Measurements from ENCODE around the gene CCDC34. TPM values are rescaled to one million over a fixed set of nuclear protein-coding genes. Genes with fewer than 3 reads are reported as not detected.

CCDC34 gene
- total RNA-seq, 6 donors from 2014 or later = 1.00 to 6.4 (median 1.6) TPM; not detected in 1

DNA sequence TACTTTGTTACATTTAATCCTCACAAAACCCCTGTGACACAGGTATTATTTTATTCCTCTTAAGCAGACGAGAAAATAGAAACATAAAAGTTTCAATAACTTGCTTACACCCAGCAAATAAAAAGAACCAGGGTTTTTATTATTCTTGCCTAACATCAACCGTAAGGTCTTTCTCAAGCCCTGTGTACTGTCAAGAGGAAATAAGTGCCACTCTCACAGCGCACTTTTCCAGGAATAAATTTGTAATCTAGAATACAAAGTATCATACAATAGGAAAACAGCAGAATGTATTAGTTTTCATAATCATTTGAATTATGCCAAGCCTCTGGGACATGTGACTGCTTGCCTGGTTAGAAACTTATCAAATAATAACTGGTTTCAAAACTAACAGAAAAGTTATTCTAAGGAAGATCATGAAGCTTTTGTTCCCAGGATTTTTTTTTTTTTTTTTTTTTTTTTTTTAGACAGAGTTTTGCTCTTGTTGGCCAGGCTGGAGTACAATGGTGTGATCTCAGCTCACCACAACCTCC lies 7.4 kb downstream of the CCDC34 start:
- Histone ChIP-seq H3K27ac (no peak overlapping the region), H3K4me1 (no peaks in the 10 kb centered on the region), H3K36me3 (no peaks in the 10 kb centered on the region), H3K4me3 (no peak overlapping the region), H3K27me3 (no peaks in the 10 kb centered on the region), H3K9me3 (no peaks in the 10 kb centered on the region)
- TF ChIP-seq EP300 (IDR thresholded peaks at IDR 0.05) (no peak), POLR2A (IDR thresholded peaks at IDR 0.05) (no peak)
- WGBS, 2 donors = 46 to 47% methylated on average over 3 of the region's 3 CpGs
- DNase-seq (no peak), ATAC-seq (ENCODE audit: low FRiP score in 2 of 2) (no peak)

GRCh38 chr11:27354359-27354965 lies 8.6 kb downstream of the CCDC34 start:
- no peaks in the 10 kb centered on the region for H3K4me1 ChIP-seq
- no peak overlapping the region for H3K4me3 ChIP-seq
- H3K9me3 ChIP-seq = no peaks in the 10 kb centered on the region
- H3K27me3 ChIP-seq = no peaks in the 10 kb centered on the region
- H3K36me3 ChIP-seq = no peaks in the 10 kb centered on the region
- WGBS, 2 donors = 64 to 73% methylated on average over 5 of the region's 5 CpGs
- H3K27ac ChIP-seq = no peak overlapping the region
- TF ChIP-seq POLR2AphosphoS5 (IDR thresholded peaks at IDR 0.05) = no peak
- no peak for TF ChIP-seq CTCF (IDR thresholded peaks at IDR 0.05)
- TF ChIP-seq POLR2A (IDR thresholded peaks at IDR 0.05) = no peak
- DNase-seq (no peak), ATAC-seq (ENCODE audit: low FRiP score in 2 of 2) (no peak)

DNA sequence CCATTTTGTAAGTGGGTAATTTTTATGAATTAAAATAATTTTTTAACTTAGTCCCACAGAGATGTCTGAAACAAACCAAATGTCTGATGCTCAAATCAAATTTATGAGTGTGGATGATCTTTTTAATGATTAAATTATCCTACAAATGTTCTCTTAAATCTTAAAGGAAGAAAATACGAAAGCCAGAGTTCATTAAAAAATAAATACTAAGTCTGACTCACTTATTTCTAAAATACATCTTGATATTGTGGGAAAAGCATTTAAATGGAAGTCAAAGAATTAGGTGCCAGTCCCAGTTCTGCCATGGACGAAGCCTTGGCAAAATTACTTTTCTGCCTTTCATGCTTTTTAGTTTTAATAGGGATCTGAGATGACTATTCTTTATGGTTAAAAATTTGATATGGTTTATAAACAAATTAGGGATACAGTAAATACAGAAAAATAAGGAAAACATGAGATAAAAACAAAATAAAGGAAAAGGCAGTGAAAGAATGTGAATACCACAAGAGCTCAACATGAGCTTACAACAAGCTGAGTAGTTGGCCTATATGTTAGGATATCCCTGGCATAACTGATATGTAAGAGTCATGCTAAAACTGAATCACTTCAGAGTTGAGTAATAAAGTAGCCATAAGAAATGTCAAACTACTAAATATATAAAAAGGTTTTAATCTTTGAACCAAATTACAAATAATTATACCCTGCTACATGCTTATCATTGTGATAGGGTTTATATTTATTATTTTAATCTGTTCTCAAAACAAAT lies 9.2 kb downstream of the CCDC34 start:
- H3K36me3 ChIP-seq = no peaks in the 10 kb centered on the region
- no peak for DNase-seq
- TF ChIP-seq POLR2A (IDR thresholded peaks at IDR 0.05) = no peak
- no peak for TF ChIP-seq EP300 (IDR thresholded peaks at IDR 0.05)
- TF ChIP-seq CTCF (IDR thresholded peaks at IDR 0.05) = no peak
- no peak for TF ChIP-seq POLR2AphosphoS5 (IDR thresholded peaks at IDR 0.05)
- no peak for ATAC-seq (ENCODE audit: low FRiP score in 2 of 2)
- WGBS, 2 donors = 70 to 95% methylated on average over 2 of the region's 2 CpGs
- no peak overlapping the region for H3K27ac ChIP-seq
- H3K27me3 ChIP-seq = no peaks in the 10 kb centered on the region
- no peak overlapping the region for H3K4me3 ChIP-seq
- no peaks in the 10 kb centered on the region for H3K9me3 ChIP-seq
- no peaks in the 10 kb centered on the region for H3K4me1 ChIP-seq

DNA sequence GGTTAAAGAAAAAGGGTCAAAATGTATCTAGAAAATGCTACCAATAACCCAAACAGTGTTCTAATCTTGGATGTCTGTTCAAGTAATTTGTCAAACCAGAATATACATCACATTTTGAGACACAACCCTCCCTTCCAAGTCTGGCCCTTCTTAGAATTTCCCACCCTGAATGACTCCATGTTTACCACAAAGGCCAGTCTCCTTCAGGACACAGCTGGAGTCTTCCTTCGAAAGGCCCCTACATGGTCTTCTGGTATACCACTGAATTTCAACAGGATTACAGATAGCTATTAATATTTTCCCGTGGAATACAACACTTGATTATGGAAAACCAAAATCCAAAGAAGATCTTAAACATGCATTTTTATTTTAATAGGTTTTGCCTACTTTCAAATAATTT lies 10.2 kb downstream of the CCDC34 start:
- H3K4me1 ChIP-seq = no peaks in the 10 kb centered on the region
- ATAC-seq (ENCODE audit: low FRiP score in 2 of 2) (no peak), DNase-seq (no peak)
- H3K27ac ChIP-seq = no peak overlapping the region
- 88 to 93% methylated on average over 2 of the region's 2 CpGs for WGBS, 2 donors
- no peaks in the 10 kb centered on the region for H3K36me3 ChIP-seq
- no peaks in the 10 kb centered on the region for H3K27me3 ChIP-seq
- no peak overlapping the region for H3K4me3 ChIP-seq
- H3K9me3 ChIP-seq = no peaks in the 10 kb centered on the region
- TF ChIP-seq POLR2A (IDR thresholded peaks at IDR 0.05) = no peak
- no peak for TF ChIP-seq EP300 (IDR thresholded peaks at IDR 0.05)
- TF ChIP-seq POLR2AphosphoS5 (IDR thresholded peaks at IDR 0.05) = no peak
- no peak for TF ChIP-seq CTCF (IDR thresholded peaks at IDR 0.05)

DNA sequence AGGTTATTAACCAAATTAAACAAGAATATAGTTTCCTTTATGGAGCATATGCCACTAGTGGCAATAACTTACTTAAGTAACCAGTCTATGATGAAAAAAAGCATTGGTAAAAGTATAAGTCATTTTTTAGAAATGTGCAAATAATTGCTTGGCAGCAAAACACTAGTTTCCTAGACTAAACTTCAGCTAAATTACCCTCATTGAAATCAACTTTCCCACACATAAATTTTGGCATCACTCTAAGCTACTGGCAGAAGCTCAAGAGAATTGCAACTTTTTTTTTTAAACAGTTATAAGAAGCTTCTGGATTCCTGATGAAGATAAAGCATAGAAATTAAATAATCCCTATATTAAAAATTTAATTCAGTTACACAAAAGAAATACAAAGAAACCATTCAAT lies 12.5 kb downstream of the CCDC34 start:
- H3K36me3 ChIP-seq = no peaks in the 10 kb centered on the region
- no peaks in the 10 kb centered on the region for H3K9me3 ChIP-seq
- no peak overlapping the region for H3K4me3 ChIP-seq
- ATAC-seq (ENCODE audit: low FRiP score in 2 of 2) = no peak
- H3K4me1 ChIP-seq = no peaks in the 10 kb centered on the region
- no peaks in the 10 kb centered on the region for H3K27me3 ChIP-seq
- TF ChIP-seq POLR2AphosphoS5 (IDR thresholded peaks at IDR 0.05) (no peak), POLR2A (IDR thresholded peaks at IDR 0.05) (no peak), CTCF (IDR thresholded peaks at IDR 0.05) (no peak), EP300 (IDR thresholded peaks at IDR 0.05) (no peak)
- H3K27ac ChIP-seq = no peak overlapping the region
- DNase-seq = no peak

Data from upper lobe of left lung (tissue), 6 donors.